Suprapubic skin (tissue), 4 donors: ENCODE data around the gene RAD9A. TPM values are rescaled to one million over a fixed set of nuclear protein-coding genes. Genes with fewer than 3 reads are reported as not detected.
A peak's percentile ranks its signal among the peaks of the same experiment; 100 is the strongest.

ENCODE experiments used
- DNase-seq, 2 donors: peaks; one replicate each; pipeline ENCODE4 v3.0.0-alpha.2; 2019; ENCODE audit warnings: low spot score in 2 of 2
- H3K27ac ChIP-seq: fragments of 200-600 bp; sonication (generic); one replicate; pipeline ENCODE4 v1.5.1; 2019
- H3K27me3 ChIP-seq: fragments of 200-600 bp; sonication (generic); one replicate; pipeline ENCODE4 v1.5.1; 2019
- H3K36me3 ChIP-seq: fragments of 200-600 bp; sonication (generic); one replicate; pipeline ENCODE4 v1.5.1; 2019
- H3K4me1 ChIP-seq: fragments of 200-600 bp; sonication (generic); one replicate; pipeline ENCODE4 v1.5.1; 2019
- H3K4me3 ChIP-seq: fragments of 200-600 bp; sonication (generic); one replicate; pipeline ENCODE4 v1.5.1; 2019; ENCODE audit warnings: mild to moderate bottlenecking
- H3K9me3 ChIP-seq: fragments of 200-600 bp; sonication (generic); one replicate; pipeline ENCODE4 v1.5.1; 2019
- EP300 ChIP-seq: sonication (generic); formaldehyde crosslinking; IDR thresholded peaks from one replicate; pipeline ENCODE4 v1.6.1; 2017; ENCODE audit warnings: antibody characterized with exemption
- POLR2A ChIP-seq, 2 donors: fragments of 450-650 bp; IDR thresholded peaks; one replicate each; pipeline ENCODE4 v1.6.1; 2017; ENCODE audit warnings: antibody characterized with exemption in 2 of 2, mild to moderate bottlenecking in 2 of 2, moderate library complexity in 2 of 2
- POLR2AphosphoS5 ChIP-seq, 3 donors: sonication (generic); formaldehyde crosslinking; IDR thresholded peaks; one replicate each; pipeline ENCODE4 v1.6.1; 2017; ENCODE audit warnings: antibody characterized with exemption in 3 of 3
- WGBS: methylation state at CpG from one replicate; pipeline ENCODE4 v1.1.5; 2018; 5-methylcytosine and 5-hydroxymethylcytosine counted together
- total RNA-seq, 4 donors: library from RNA; depleted of rRNA; stranded (reverse); fragments of >200 nt; gene quantifications; one replicate each; pipeline ENCODE4 v1.1.0, GENCODE V29; 2016
- TF ChIP-seq, protein P1 (sequence below), 2 donors: fragments of 200-600 bp in 1 of 2; fragments of 450-650 bp in 1 of 2; sonication (generic) in 1 of 2; IDR thresholded peaks; one replicate each; pipeline ENCODE4 v1.5.1; 2016 to 2019; ENCODE audit warnings: antibody characterized with exemption in 2 of 2, mild to moderate bottlenecking in 1 of 2, moderate library complexity in 1 of 2

RAD9A gene
- total RNA-seq, 4 donors from 2014 or later = 24.1 to 86.9 (median 28.5) TPM

DNA sequence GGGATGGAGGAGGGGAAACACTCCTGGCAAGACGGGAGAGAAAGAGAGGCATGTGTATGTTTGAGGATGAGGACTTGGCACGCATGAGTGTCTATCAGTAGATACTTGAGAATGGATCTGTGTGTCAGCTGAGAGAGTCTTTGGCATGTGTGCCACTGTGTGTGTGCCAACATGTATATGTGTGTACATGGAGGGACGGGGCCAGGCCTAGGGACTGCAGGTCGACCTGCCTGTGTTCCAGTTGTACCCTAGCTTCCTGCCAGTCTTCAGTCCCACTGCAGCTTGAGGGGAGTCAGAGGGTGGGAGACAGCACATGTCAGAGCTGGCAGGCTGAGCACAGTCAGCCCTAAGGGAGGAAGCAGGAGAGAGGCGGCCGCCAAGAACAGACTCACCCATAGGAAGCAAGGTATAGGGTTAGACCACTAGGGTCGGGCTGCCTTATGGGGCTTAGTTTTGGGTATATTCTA lies 24.0 kb upstream of the RAD9A start:
- Histone ChIP-seq H3K9me3 (no peaks in the 10 kb centered on the region), H3K4me1 (peaks cover 73% of the 10 kb centered on the region), H3K36me3 (peaks cover 3% of the 10 kb centered on the region), H3K4me3 (no peak overlapping the region), H3K27me3 (no peaks in the 10 kb centered on the region), H3K27ac (peak overlapping the region; percentile 18)
- 57% methylated on average over 7 of the region's 7 CpGs for WGBS
- TF ChIP-seq POLR2AphosphoS5 (IDR thresholded peaks at IDR 0.05) (no peak), POLR2A (IDR thresholded peaks at IDR 0.05) (no peak), EP300 (no peak)
- TF ChIP-seq, protein P1, sequence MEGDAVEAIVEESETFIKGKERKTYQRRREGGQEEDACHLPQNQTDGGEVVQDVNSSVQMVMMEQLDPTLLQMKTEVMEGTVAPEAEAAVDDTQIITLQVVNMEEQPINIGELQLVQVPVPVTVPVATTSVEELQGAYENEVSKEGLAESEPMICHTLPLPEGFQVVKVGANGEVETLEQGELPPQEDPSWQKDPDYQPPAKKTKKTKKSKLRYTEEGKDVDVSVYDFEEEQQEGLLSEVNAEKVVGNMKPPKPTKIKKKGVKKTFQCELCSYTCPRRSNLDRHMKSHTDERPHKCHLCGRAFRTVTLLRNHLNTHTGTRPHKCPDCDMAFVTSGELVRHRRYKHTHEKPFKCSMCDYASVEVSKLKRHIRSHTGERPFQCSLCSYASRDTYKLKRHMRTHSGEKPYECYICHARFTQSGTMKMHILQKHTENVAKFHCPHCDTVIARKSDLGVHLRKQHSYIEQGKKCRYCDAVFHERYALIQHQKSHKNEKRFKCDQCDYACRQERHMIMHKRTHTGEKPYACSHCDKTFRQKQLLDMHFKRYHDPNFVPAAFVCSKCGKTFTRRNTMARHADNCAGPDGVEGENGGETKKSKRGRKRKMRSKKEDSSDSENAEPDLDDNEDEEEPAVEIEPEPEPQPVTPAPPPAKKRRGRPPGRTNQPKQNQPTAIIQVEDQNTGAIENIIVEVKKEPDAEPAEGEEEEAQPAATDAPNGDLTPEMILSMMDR (IDR thresholded peaks at IDR 0.05) = no peak
- DNase-seq = no peak

DNA sequence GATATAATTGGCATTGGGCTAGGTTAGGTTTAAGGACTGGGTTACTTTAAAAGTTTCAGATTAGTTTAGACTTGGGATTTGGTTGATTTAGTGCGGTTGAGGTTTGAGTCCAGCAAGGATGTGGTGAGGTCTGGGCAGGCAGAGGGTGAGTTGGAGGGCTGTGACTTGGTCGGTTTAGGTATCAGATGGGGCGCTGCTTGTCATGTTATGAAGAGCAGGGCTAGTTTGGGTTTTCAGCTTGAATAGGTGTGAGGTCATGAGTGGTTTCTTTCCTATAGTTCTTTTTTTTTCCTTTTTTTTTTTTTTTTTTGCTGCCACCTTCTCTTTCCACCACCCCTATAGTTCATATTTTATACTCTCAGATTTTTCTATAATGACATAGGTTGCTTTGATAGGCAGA lies 23.2 kb upstream of the RAD9A start:
- no peak for TF ChIP-seq POLR2A (IDR thresholded peaks at IDR 0.05)
- TF ChIP-seq EP300 = no peak
- TF ChIP-seq, protein P1 (IDR thresholded peaks at IDR 0.05) = no peak
- no peak for TF ChIP-seq POLR2AphosphoS5 (IDR thresholded peaks at IDR 0.05)
- Histone ChIP-seq H3K36me3 (peaks cover 3% of the 10 kb centered on the region), H3K9me3 (no peaks in the 10 kb centered on the region), H3K4me1 (peaks cover 81% of the 10 kb centered on the region), H3K27ac (no peak overlapping the region), H3K27me3 (no peaks in the 10 kb centered on the region), H3K4me3 (no peak overlapping the region)
- DNase-seq = no peak
- 81% methylated on average over 3 of the region's 3 CpGs for whole genome bisulfite sequencing

DNA sequence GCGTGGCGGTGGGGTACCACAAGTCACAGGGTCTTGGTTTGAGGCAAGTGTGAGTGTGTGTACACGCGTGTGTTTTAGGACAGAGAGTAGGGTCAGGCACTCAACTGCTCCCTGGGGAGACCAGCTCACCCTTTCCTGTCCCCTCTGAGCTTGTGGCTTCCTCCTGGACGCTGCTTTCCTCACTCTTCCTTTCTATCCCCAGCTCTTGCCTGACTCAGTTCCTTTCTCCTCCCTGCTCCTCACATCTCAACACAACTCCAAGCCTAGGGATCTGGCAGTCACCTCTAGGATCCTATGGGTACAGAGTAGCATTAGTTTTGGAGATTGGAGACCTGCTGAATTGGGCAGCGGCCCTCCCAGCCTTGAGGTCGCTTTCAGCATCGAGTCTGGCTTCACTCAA lies 22.5 kb upstream of the RAD9A start:
- Histone ChIP-seq H3K9me3 (no peaks in the 10 kb centered on the region), H3K4me1 (peaks cover 87% of the 10 kb centered on the region), H3K27me3 (no peaks in the 10 kb centered on the region), H3K36me3 (peaks cover 3% of the 10 kb centered on the region), H3K4me3 (no peak overlapping the region), H3K27ac (no peak overlapping the region)
- no peak for DNase-seq
- 83% methylated on average over 8 of the region's 8 CpGs for WGBS
- TF ChIP-seq EP300 (no peak), POLR2AphosphoS5 (IDR thresholded peaks at IDR 0.05) (no peak), POLR2A (IDR thresholded peaks at IDR 0.05) (no peak)
- TF ChIP-seq, protein P1 (IDR thresholded peaks at IDR 0.05) = no peak

DNA sequence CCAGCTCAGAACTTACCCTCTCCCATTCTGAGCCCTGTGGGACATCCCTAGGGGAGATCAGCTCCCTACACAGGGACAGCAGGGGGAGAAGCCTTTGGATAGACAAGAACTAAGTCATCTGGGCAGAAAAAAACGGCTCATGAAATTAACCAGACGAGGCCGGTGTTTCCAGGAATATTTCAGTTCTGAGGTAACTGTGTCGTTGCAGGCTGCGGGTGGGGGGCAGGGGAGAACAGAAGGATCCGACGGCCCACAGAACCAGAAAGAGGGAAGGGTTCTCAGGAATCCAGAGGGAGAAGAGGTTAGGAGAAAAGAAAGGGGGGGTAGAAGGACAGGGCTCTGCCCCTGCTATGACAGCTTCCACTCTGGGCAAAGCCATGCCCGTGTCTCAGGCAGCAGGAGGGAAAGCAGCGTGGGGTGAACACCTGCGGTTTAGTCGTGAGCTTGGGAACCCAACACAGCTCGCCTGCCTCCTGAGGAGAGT lies 21.9 kb upstream of the RAD9A start:
- peaks cover 89% of the 10 kb centered on the region for H3K4me1 ChIP-seq
- 54% methylated on average over 12 of the region's 12 CpGs for WGBS
- TF ChIP-seq POLR2A (IDR thresholded peaks at IDR 0.05) (no peak), POLR2AphosphoS5 (IDR thresholded peaks at IDR 0.05) (no peak), EP300 (no peak)
- TF ChIP-seq, protein P1 (IDR thresholded peaks at IDR 0.05) = no peak
- no peaks in the 10 kb centered on the region for H3K9me3 ChIP-seq
- no peak overlapping the region for H3K27ac ChIP-seq
- H3K27me3 ChIP-seq = no peaks in the 10 kb centered on the region
- H3K36me3 ChIP-seq = peaks cover 3% of the 10 kb centered on the region
- H3K4me3 ChIP-seq = no peak overlapping the region
- DNase-seq = no peak

DNA sequence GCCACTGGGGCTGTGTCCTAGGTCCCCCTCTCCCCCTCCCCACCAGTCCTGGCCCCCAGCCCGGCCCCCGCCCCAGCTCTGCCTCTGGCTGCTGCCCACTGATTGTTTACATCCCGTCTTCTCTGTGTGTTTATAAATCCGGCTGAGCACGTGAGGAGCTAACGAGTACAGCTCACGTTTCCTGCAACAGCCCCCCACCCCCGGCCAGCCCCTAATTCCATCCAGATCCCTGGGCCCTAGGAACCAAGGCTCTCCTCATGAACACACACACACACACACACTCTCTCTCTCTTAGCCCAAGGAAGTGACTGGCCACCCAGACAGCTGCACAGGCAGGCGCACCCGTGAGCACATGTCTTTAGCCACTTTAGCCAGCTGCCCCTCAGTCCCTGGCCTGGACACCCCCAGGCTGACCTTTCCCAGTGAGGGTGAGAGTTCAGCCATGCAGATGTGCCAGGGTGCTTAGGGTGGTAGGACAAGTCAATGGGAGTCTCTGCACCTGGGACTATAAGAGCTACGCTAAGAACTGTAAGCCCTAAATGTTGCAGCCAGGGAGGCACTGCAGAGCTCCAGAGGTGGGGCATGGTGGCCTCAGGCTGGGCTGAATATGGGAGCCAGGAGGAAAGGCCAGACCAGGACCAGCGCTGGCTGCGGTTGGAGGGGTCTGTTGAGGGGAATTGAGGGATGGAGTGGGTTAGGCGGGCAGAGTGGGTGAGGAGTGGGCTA lies 21.3 kb upstream of the RAD9A start:
- no peak for DNase-seq
- Histone ChIP-seq H3K4me1 (peaks cover 93% of the 10 kb centered on the region), H3K9me3 (no peaks in the 10 kb centered on the region)

More for the DNA sequence above, 21.3 kb upstream of the RAD9A start:
- Histone ChIP-seq H3K27me3 (no peaks in the 10 kb centered on the region), H3K4me3 (no peak overlapping the region), H3K36me3 (peaks cover 3% of the 10 kb centered on the region), H3K27ac (peak overlapping the region; percentile 18)
- 57% methylated on average over 13 of the region's 14 CpGs for WGBS
- no peak for TF ChIP-seq POLR2A (IDR thresholded peaks at IDR 0.05)
- no peak for TF ChIP-seq EP300
- TF ChIP-seq POLR2AphosphoS5 (IDR thresholded peaks at IDR 0.05) = no peak
- TF ChIP-seq, protein P1 (IDR thresholded peaks at IDR 0.05) = no peak
